ENCODE results near the gene RRP15.

The RRP15 gene

DNA sequence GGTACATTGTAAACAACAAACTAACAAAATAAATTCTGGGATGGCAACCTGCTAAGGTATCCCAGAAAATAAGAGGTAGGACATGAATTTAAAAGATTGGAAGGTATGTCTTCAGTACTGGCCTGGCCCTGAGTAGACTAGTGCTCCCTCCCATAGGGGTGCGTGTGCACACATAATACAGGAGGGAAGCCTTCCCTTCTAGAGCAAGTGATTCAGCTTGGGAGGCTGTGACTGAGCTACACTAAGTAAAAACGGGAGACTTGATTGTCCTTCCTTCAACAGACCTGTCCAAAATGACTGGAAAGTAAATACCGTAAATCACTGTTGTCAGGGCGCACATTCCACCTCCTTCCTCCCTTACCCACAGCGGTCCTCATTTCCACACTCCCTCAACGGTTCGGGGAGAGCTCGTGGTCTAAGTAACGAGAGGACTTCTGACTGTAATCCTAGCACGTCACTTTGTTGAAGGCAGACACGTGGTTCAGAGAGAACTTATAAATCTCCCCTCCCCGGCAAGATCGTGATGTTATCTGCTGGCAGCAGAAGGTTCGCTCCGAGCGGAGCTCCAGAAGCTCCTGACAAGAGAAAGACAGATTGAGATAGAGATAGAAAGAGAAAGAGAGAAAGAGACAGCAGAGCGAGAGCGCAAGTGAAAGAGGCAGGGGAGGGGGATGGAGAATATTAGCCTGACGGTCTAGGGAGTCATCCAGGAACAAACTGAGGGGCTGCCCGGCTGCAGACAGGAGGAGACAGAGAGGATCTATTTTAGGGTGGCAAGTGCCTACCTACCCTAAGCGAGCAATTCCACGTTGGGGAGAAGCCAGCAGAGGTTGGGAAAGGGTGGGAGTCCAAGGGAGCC is 60.0 kb downstream of the RRP15 start, which contains the start of gene TGFB2:
TSS of gene TGFB2 (plus strand) at position 523 of the 859 bp plus-strand sequence. CDS start 1,366 bp downstream, outside the sequence.
- DNase-seq = no peak

DNA sequence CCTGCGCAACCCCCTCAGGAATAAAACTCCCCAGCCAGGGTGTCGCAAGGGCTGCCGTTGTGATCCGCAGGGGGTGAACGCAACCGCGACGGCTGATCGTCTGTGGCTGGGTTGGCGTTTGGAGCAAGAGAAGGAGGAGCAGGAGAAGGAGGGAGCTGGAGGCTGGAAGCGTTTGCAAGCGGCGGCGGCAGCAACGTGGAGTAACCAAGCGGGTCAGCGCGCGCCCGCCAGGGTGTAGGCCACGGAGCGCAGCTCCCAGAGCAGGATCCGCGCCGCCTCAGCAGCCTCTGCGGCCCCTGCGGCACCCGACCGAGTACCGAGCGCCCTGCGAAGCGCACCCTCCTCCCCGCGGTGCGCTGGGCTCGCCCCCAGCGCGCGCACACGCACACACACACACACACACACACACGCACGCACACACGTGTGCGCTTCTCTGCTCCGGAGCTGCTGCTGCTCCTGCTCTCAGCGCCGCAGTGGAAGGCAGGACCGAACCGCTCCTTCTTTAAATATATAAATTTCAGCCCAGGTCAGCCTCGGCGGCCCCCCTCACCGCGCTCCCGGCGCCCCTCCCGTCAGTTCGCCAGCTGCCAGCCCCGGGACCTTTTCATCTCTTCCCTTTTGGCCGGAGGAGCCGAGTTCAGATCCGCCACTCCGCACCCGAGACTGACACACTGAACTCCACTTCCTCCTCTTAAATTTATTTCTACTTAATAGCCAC is 60.7 kb downstream of the RRP15 start:
- peak; percentile 19 for DNase-seq

DNA sequence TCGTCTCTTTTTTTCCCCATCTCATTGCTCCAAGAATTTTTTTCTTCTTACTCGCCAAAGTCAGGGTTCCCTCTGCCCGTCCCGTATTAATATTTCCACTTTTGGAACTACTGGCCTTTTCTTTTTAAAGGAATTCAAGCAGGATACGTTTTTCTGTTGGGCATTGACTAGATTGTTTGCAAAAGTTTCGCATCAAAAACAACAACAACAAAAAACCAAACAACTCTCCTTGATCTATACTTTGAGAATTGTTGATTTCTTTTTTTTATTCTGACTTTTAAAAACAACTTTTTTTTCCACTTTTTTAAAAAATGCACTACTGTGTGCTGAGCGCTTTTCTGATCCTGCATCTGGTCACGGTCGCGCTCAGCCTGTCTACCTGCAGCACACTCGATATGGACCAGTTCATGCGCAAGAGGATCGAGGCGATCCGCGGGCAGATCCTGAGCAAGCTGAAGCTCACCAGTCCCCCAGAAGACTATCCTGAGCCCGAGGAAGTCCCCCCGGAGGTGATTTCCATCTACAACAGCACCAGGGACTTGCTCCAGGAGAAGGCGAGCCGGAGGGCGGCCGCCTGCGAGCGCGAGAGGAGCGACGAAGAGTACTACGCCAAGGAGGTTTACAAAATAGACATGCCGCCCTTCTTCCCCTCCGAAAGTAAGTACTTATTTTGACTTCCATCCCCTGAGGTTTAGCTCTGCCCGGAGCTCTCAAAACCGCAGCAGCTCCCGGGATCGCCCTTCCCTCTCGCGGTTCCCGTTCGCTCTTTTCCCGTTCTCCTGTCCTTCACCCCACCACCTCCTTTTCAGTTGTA is 61.5 kb downstream of the RRP15 start:
- DNase-seq = no peak

DNA sequence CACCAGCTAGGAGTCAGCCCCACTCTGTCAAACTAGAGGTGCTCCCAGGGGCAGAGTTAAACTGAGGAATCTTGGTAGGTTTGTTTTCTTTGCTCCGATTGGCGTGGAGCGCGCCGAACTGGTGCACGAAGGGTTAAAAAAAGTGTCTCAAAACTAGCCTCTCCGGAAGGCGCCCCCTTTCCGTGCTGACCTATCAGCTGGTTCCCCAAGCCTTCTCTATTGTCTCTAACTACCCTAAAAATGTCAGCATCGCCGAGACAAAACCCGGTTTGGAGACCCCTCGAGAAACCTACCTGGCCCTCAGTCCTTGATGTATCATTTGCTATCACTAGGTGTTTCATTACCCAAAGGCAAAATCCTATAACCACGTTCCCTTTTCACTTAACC is 62.2 kb downstream of the RRP15 start:
- DNase-seq = no peak

DNA sequence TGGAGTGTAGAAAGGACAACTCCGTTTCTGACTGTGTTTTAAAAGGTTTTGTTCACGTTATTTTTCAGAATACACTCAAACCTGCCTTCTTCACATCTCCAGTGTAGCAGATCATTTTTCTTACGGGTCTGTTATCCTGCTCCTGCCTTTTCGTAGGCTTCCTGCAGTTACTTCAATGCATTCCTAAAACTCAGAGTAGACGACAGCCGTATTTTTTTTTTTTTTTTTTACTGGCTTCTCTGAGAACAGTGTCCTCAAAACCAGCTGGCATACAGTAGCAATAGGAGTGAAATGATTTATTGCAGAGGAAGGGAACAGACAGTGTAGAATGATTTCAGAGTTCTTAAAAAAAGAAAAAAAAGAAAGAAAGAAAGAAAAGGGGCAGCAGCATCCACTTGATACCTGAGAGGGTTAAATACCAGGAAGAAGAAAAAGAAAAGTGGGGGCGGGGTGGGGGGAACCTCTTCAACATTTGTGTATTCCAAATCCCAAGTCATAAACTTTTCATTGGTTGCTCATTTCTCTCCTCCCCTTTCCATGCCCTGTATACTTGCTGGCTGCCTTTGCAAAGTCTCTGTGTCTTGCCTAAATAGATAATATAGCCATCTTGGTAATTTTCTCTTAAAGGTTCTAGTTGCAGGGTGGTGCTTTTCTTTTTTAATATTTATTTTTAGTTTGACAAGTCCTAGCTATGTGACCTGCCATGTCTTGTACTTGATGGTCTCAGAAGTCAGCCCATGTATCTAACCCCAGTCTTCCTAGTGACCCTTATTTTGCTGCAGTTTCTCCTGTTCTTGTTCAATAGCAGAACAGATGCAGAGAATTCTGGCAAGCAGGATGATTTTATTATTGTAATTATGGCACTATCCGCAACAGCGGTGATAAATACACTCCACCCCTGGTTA is 62.9 kb downstream of the RRP15 start:
- DNase-seq = no peak

DNA sequence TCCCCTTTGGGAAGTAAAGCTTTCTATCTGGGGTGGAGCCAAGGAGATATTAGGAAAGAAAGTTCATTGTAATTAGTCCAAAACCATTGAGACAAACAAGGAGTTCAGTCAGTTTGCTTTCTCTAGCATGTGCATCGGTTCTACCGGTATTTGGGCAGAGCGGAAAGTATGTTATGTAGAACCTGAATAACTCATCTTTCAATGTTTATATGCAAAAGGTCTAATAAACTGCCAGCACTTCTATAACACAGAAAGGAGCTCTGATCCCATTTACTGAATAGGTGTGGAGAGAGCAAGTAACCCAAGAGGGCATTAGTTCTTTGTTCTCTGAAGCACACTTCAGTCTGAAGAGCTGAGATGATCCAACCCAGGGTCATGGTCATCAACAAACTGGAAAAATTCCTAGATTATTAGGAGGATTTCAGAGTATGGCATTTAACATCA is 63.6 kb downstream of the RRP15 start:
- DNase-seq = no peak

DNA sequence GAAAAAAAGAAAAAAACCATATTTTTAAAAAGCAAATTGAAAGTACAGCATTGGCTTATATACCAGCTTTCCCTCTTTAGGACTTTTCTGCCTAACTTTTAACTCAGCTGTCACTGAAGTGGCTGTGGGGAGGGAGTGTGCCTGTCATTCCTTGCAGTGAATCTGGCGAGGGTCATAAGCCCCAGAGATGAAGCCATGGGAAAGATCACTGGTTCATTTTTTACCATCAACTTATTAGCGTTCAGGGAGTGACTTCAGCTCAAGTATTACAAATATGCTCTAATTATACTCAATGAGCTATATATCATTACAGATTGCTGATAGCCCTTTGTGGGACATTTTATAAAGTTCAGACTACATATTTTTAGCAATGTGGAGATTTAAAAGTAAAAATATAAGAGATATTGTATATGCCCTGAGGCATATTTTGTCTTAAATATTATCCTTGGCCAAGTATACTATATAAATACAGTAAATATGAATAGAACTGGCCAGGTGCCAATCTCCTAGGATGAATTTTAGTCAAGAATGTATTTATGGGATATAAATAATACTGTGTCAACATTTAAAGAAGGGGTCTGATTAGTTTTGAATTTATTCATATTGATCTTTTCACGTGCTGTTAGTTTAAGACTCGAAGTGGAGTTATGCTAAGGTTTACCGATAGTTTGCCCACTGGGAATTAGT is 64.4 kb downstream of the RRP15 start:
- no peak for DNase-seq

DNA sequence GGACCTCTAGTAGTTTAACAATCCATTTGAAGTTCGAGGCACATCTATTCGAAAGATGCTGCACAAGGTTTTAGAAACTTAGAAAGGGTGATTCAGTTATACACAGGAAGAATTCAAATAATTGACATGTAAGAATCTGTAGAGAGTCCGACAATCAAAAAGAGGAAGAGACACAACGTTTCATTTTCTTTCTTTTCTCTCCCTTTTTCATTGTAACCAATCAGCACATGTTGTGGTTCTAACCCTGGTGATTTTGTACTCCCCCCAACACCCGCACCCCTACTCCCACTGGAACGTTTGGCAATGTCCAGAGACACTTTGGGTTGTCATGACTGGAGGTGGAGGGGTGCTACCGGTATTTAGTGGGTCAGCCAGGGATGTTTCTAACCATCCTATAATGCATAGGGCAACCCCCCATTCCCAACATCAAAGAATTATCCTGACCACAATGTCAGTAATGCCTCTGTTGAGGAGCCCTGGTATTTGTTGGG is 65.0 kb downstream of the RRP15 start:
- DNase-seq = no peak

DNA sequence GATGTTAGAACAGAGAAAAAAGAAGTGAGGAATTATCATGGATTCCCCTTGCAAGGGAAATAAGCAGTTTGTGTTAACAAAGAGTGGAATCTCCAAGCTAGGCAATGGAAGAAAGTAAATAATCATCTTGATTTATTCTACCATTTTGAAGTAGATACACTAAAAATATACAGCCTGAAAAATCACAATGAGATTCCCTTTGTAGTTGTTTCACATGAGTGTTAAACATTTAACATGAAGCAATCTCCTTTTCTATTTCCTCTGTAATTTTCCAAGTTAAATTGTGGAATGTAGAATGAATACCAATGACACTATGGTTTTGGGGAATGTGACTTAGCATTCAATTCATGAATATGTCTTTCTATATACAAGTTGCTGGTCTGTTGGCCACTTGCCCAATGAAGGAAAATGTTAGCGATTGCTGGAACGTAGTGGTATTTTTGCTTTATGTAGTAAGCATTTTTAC is 65.7 kb downstream of the RRP15 start:
- no peak for DNase-seq

DNA sequence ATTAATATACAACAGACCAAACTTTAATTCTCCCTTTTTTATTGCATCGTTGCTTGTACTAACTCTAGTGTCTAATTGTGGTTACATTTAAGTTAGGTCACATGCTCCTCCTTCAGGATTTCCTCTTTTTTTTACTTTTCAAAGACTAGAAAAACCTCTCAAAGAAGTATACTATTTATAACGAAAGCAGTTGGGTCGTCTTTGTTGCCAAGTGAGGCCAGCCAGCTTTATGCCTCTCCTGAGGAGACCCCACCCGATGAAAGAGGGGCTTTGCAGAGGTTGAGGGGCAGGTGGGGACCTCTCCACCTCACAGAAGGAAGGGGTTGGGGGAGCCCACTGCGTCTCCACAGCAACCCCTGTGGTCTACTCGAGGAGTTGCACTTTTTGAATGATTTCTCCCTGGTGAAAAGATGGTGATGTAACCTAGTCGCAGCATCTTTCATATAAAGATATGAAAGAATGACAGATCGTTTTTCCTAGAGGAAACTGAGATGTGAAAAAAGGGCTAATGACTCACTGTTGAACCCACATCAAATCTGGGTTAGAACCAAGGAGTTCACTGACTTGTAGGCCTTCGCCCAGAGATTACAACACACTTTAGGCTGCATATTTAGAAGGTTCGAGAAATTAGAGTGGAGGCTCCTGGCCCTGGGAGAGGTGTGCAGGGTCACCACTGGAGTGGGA is 66.4 kb downstream of the RRP15 start:
- DNase-seq = peak; percentile 21

DNA sequence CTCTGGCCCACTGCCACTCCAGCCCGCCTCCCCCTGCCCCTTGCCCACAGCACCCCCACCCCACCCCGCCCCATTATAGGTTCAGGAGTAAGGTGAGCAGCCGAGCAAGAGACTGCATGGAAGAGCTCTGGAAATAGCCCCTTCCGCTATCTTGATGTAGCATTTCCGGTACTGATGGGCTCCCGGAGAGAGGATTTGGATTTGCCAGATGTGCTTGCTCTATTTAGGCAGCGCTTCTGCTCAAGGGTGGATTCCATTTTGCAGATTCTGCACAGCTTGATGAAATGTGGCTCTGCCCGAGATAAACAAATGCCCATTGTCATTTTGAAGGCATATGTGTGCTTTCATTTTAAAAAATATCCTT is 67.0 kb downstream of the RRP15 start:
- no peak for DNase-seq

DNA sequence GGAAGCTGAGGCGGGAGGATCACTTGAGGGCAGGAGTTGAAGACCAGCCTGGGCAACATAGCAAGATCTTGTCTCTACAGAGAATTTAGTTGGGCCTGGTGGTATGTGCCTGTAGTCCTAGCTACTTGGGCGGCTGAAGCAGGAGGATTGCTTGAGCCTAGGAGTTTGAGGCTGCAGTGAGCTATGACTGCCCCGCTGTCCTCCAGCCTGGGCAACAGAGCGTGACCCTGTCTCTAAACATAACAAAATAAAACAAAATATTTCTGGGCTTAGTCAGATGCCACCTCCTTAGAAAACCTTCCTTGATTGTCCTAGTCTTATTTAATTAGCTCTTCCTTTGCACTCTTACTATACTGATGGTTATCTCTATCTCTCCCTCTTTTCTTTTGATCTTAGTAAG is 68.6 kb downstream of the RRP15 start:
- DNase-seq = no peak

DNA sequence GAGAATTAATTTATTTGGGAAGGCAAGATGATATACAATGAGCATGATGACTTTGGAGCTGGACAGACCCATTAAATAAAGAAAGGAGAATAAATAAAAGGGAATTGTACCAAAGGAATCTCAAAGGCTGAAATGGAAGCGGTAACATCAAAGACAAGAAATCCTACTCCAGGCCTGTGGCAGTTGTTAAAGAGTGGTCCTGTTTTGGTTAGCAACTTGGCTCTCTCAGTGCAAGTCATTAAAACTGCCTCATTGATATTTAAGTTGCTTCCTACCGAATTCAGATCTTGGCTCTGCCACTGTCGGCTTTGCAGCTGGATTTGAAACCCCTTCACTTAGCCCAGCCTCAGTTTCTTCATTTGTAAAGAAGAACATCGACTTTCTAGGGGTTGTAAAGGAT is 70.2 kb downstream of the RRP15 start:
- DNase-seq = no peak

GRCh38 chr1:218357211-218357892 is 72.3 kb downstream of the RRP15 start:
- DNase-seq = no peak

- DNase-seq = no peak
Measured at GRCh38 chr1:218357893-218358232, 72.8 kb downstream of the RRP15 start.

- no peak for DNase-seq
Measured at GRCh38 chr1:218361298-218362065, 76.4 kb downstream of the RRP15 start.

DNA sequence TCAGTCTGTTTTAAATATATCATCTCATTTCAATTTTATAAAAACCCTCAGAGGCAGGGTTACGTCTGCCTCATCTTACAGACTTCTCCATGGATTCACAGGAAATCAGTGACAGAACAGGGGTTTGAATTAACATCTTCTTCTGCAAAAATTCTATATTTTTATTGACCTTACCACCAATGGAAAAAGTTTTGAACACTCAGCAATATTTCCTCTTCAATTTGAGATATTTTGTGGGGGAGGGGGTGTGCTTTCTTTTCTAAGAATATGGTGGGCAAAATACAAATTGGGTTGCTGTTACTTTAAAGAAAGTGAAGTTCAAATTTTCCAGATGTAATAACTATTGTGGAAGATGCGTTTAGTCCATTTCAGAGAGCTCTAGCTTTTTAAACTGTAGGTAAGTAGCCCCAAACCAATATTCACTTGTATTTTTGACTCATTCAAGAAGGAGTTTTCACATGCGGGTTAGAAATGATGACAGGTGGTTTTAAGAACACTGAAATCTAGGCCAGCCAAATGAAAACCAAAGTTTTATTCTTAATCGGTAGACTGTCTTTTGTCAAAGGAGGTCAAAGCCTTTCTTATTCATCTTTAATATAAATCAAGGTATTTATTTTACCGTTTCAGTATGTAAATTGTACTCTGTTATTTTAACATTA is 77.5 kb downstream of the RRP15 start:
- DNase-seq = no peak

GRCh38 chr1:218363141-218363540 is 78.0 kb downstream of the RRP15 start:
- DNase-seq = no peak

All from activated CD4-positive, alpha-beta T cell treated with anti-CD3 and anti-CD28 coated beads, Interleukin-10, Interleukin-2, amounts not matched to agents 100 ng/mL and 50 ng/mL, durations not matched to agents 16 hours and 8 hours (primary cell).